Right lobe of liver (tissue), 6 donors: ENCODE results near the gene TSG101. TPM values are rescaled to one million over a fixed set of nuclear protein-coding genes. Genes with fewer than 3 reads are reported as not detected.

Source experiments
- ATAC-seq, 4 donors: fragments of 200-7000 bp; cut with Tn5 transposase; one replicate each; pipeline ENCODE4 v1.9.1; 2020; ENCODE audit warnings: mild to moderate bottlenecking in 4 of 4, moderate library complexity in 4 of 4
- DNase-seq, 3 donors: peaks; one replicate each; pipeline ENCODE4 v3.0.0-alpha.2; 2020
- H3K27ac ChIP-seq, 3 donors: fragments of 200-600 bp; one replicate each; pipeline ENCODE4 v1.8.0; 2022
- H3K27me3 ChIP-seq, 2 donors: fragments of 200-600 bp; one replicate each; pipeline ENCODE4 v1.8.0; 2022
- H3K36me3 ChIP-seq, 4 donors: fragments of 200-600 bp; sonication (generic) in 1 of 4; one replicate each; pipeline versions ENCODE4 v1.5.1 to v1.8.0; 2017 to 2022; ENCODE audit warnings: control low read depth in 1 of 4
- H3K4me1 ChIP-seq, 4 donors: fragments of 200-600 bp; sonication (generic) in 1 of 4; one replicate each; pipeline versions ENCODE4 v1.5.1 to v1.8.0; 2017 to 2022; ENCODE audit warnings: control low read depth in 1 of 4
- H3K4me3 ChIP-seq, 3 donors: fragments of 200-600 bp; one replicate each; pipeline ENCODE4 v1.8.0; 2022
- H3K9me3 ChIP-seq, 4 donors: fragments of 200-600 bp; sonication (generic) in 1 of 4; one replicate each; pipeline versions ENCODE4 v1.5.1 to v1.8.0; 2017 to 2022; ENCODE audit warnings: control low read depth in 1 of 4
- CTCF ChIP-seq, 4 donors: fragments of 200-600 bp in 3 of 4; fragments of 450-650 bp in 1 of 4; IDR thresholded peaks; one replicate each; pipeline versions ENCODE4 v1.5.1 to v1.8.0; 2016 to 2022; ENCODE audit warnings: antibody characterized with exemption in 4 of 4, mild to moderate bottlenecking in 2 of 4
- POLR2A ChIP-seq: fragments of 450-650 bp; IDR thresholded peaks from one replicate; pipeline ENCODE4 v1.6.1; 2017; ENCODE audit warnings: antibody characterized with exemption, mild to moderate bottlenecking
- WGBS: methylation state at CpG from one replicate; pipeline ENCODE4 v1.1.6; 2018; ENCODE audit warnings: low coverage, low lambda C conversion rate; ENCODE audit not compliant: insufficient coverage; ENCODE audit errors: missing lambda C conversion rate; 5-methylcytosine and 5-hydroxymethylcytosine counted together
- intact Hi-C, 2 donors: fragments of 100-400 bp; cut with DNase I; formaldehyde crosslinking; loops; one replicate each; pipeline versions ENCODE4 v1.11.2 to v1.14.1; 2022
- total RNA-seq, 6 experiments: library from RNA; depleted of rRNA in 2 of 6; stranded (reverse); fragments of >200 nt in 2 of 6; fragmentation: NEBNext Ultra II Directional in 3 of 6; extraction: Animal tissue kit (Norgen Biotek cat#: 25700) in 3 of 6; gene quantifications; one replicate each; pipeline versions ENCODE4 v1.1.0 to v1.2.4, GENCODE V29; 2016 to 2023
- donor health status: DM: no; HTN: yes; CAD: no.
- donor health status: DM: no; HTN: no; CAD: no.
- donor health status: DM: no; HTN: no; CAD: no.
- donor health status: DM: no; HTN: yes; CAD: no.
- donor health status: DM: no; HTN: yes; CAD: no.

Gene TSG101
- total RNA-seq, 6 experiments from 2014 or later, result 15.8 to 68.0 (median 25.7) TPM

DNA sequence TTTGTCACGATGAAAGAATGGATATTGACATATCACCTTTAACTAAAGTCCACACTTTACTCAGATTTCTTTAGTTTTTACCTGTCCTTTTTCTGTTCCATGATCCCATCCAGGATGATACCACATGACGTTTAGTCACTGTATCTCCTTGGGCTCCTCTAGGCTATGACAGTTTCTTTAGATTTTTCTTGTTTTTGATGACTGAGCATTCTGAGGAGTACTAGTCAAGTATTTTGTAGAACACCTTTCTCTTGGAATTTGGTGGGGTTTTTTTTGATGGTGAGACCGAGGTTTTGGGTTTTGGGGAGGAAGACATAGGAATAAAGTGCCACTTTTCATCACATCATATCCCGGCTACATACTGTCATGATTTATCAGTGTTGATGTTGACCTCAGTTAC lies 67.1 kb downstream of the TSG101 start:
- no peak for DNase-seq
- WGBS, result 69% methylated on average over 4 of the region's 4 CpGs
- Histone ChIP-seq H3K9me3 (no peaks in the 10 kb centered on the region), H3K27me3 (no peaks in the 10 kb centered on the region), H3K27ac (no peak overlapping the region), H3K4me3 (no peak overlapping the region), H3K36me3 (no peaks in the 10 kb centered on the region), H3K4me1 (no peaks in the 10 kb centered on the region)
- TF ChIP-seq POLR2A (no peak), CTCF (IDR thresholded peaks at IDR 0.05) (no peak)
- no peak for ATAC-seq
- intact Hi-C loops, result no loop called here

DNA sequence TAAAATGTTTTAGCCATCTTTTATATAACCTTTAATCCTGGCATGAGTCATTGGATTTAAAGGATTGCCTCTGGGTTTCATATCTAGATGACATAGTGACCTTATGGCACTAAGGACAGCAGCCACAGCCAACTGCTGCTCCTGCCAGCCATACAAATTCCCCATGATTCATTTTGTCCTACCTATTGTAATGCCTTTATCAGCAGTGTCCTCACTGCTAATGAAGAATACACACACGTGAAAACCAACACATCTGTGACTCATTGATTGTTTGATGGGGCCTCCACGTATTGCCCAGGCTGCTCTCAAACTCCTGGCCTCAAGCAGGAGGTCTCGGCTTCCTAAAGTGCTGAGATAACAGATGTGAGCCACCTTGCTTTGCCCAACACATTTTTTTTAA lies 69.3 kb downstream of the TSG101 start:
- Histone ChIP-seq H3K27me3 (no peaks in the 10 kb centered on the region), H3K36me3 (no peaks in the 10 kb centered on the region), H3K9me3 (no peaks in the 10 kb centered on the region), H3K4me1 (no peaks in the 10 kb centered on the region), H3K27ac (no peak overlapping the region), H3K4me3 (no peak overlapping the region)
- 40% methylated on average over 3 of the region's 3 CpGs for WGBS
- intact Hi-C loops, result no loop called here
- peak in 1 of 3 donors; percentile 25 for DNase-seq
- ATAC-seq, result peak; percentile 43 to 98 (median 78)
- TF ChIP-seq CTCF (IDR thresholded peaks at IDR 0.05) (no peak), POLR2A (no peak)

GRCh38 chr11:18455686-18456372 lies 70.9 kb downstream of the TSG101 start, which contains the start of gene LDHAL6A:
Gene LDHAL6A (plus strand): TSS chr11:18455856. CDS start chr11:18456681, 825 bp downstream.
- 80% methylated on average over 13 of the region's 47 CpGs for WGBS
- Histone ChIP-seq H3K4me3 (no peak within 1 kb of the TSS), H3K36me3 (no peaks in the 10 kb centered on the region), H3K27me3 (no peaks in the 10 kb centered on the region), H3K9me3 (no peaks in the 10 kb centered on the region), H3K4me1 (no peaks in the 10 kb centered on the region), H3K27ac (no peak within 1 kb of the TSS)
- DNase-seq (no peak), ATAC-seq (no peak)
- TF ChIP-seq POLR2A, result no peak
- no peak for TF ChIP-seq CTCF (IDR thresholded peaks at IDR 0.05)
- intact Hi-C loops, result no loop called here

GRCh38 chr11:18452927-18453326 lies 73.8 kb downstream of the TSG101 start:
- Histone ChIP-seq H3K36me3 (no peaks in the 10 kb centered on the region), H3K27me3 (no peaks in the 10 kb centered on the region), H3K4me3 (no peak overlapping the region), H3K27ac (no peak overlapping the region), H3K9me3 (no peaks in the 10 kb centered on the region), H3K4me1 (no peaks in the 10 kb centered on the region)
- DNase-seq (no peak), ATAC-seq (no peak)
- intact Hi-C loops, result no loop called here
- WGBS, result 81% methylated on average over 2 of the region's 2 CpGs
- TF ChIP-seq CTCF (IDR thresholded peaks at IDR 0.05), result no peak
